Calu3 (cell line): Measurements from ENCODE around the gene SNX8. TPM values are rescaled to one million over a fixed set of nuclear protein-coding genes. Genes with fewer than 3 reads are reported as not detected.

ENCODE experiments used
- Bru-seq: library from RNA; stranded (reverse); fragments of 400-500 nt; gene quantifications from one replicate; lab custom pipeline; 2021; lab: Mats Ljungman, UMichigan
- BruChase-seq, 2 experiments: library from RNA; stranded (reverse); fragments of 400-500 nt; gene quantifications; one replicate each; lab custom pipeline; 2021; lab: Mats Ljungman, UMichigan
- BruUV-seq: library from RNA; stranded (reverse); fragments of 400-500 nt; replicated peaks from 2 replicates; lab custom pipeline; 2021; lab: Mats Ljungman, UMichigan
- CTCF ChIA-PET: fragments of 300-600 bp; sonication (Branson Sonifier 250); formaldehyde crosslinking; loops from one replicate; lab custom pipeline; 2022; ENCODE audit warnings: antibody characterized with exemption; lab: Charles Lee
- DNase-seq: peaks from one replicate; pipeline ENCODE4 v3.0.0; 2022
- H3K27ac Mint-ChIP-seq: one replicate; pipeline ENCODE4 v1.8.0; 2022; ENCODE audit warnings: mixed read lengths; ENCODE audit not compliant: unreplicated experiment
- H3K27me3 Mint-ChIP-seq: one replicate; pipeline ENCODE4 v1.8.0; 2022; ENCODE audit warnings: mixed read lengths; ENCODE audit not compliant: unreplicated experiment
- H3K36me3 Mint-ChIP-seq: one replicate; pipeline ENCODE4 v1.8.0; 2022; ENCODE audit warnings: mild to moderate bottlenecking, moderate library complexity, mixed read lengths; ENCODE audit not compliant: insufficient read depth, unreplicated experiment
- H3K4me1 Mint-ChIP-seq: one replicate; pipeline ENCODE4 v1.8.0; 2022; ENCODE audit warnings: mild to moderate bottlenecking, low read depth, mixed read lengths; ENCODE audit not compliant: unreplicated experiment
- H3K4me3 Mint-ChIP-seq: one replicate; pipeline ENCODE4 v1.8.0; 2022; ENCODE audit warnings: mild to moderate bottlenecking, low read depth, moderate library complexity, mixed read lengths; ENCODE audit not compliant: unreplicated experiment
- H3K9me3 Mint-ChIP-seq: one replicate; pipeline ENCODE4 v1.8.0; 2022; ENCODE audit warnings: low read depth, mixed read lengths; ENCODE audit not compliant: unreplicated experiment
- CTCF ChIP-seq: fragments of 200-600 bp; IDR thresholded peaks from one replicate; pipeline ENCODE4 v1.8.0; 2022; ENCODE audit warnings: antibody characterized with exemption; ENCODE audit not compliant: unreplicated experiment
- intact Hi-C: fragments of 100-400 bp; cut with micrococcal nuclease; formaldehyde crosslinking; loops from one replicate; pipeline ENCODE4 v1.10.0; 2022; ENCODE audit not compliant: unreplicated experiment
- long read RNA-seq: library from polyadenylated mRNA; stranded (forward); transcript quantifications from one replicate; pipeline ENCODE4 v2.0.0, GENCODE V29; 2022
- total RNA-seq: library from RNA; stranded (reverse); gene quantifications from 2 replicates; pipeline ENCODE4 v1.2.3, GENCODE V29; 2022

Gene SNX8, protein sequence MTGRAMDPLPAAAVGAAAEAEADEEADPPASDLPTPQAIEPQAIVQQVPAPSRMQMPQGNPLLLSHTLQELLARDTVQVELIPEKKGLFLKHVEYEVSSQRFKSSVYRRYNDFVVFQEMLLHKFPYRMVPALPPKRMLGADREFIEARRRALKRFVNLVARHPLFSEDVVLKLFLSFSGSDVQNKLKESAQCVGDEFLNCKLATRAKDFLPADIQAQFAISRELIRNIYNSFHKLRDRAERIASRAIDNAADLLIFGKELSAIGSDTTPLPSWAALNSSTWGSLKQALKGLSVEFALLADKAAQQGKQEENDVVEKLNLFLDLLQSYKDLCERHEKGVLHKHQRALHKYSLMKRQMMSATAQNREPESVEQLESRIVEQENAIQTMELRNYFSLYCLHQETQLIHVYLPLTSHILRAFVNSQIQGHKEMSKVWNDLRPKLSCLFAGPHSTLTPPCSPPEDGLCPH
- total RNA-seq (57.0 and 70.3 TPM in 2 replicates), Bru-seq, nascent RNA (percentile 60 among the genes with signal in this experiment), BruChase-seq, experiment 1, labeled RNA remaining after a 6-hour chase (percentile 64 among the genes with signal in this experiment), BruChase-seq, experiment 2, labeled RNA remaining after a 2-hour chase (percentile 61 among the genes with signal in this experiment)
- long read RNA-seq, full-length matches to known transcripts: 24 of 46 reads
- long read RNA-seq, partial matches to known transcripts: 5 of 46 reads
- long read RNA-seq, other reads (novel, unspliced or antisense): 17 of 46 reads

- Mint-ChIP-seq H3K4me1 (peaks cover 10% of the 10 kb centered on the region), H3K36me3 (no peaks in the 10 kb centered on the region), H3K4me3 (no peak within 1 kb of the TSS), H3K27ac (no peak within 1 kb of the TSS), H3K9me3 (no peaks in the 10 kb centered on the region), H3K27me3 (no peaks in the 10 kb centered on the region)
- peak; percentile 100 for DNase-seq
- intact Hi-C loops: no loop called here
- CTCF ChIA-PET: interaction anchor here (0.6 to 1.0 kb wide), 2 partner anchors 9 to 65 kb away, joined by 3 to 4 read pairs; no protein-coding TSS in a partner anchor
- BruUV-seq: no TSS peak
- TF ChIP-seq CTCF: no peak
Measured at GRCh38 chr7:2314209-2314955, at the start of gene SNX8. Gene SNX8 (minus strand): TSS chr7:2314441. CDS start chr7:2314421, 20 bp downstream.

- H3K27ac Mint-ChIP-seq: no peak overlapping the region
- peaks cover 96% of the 10 kb centered on the region for H3K36me3 Mint-ChIP-seq
Measured at GRCh38 chr7:2362385-2363088, 48.3 kb upstream of the SNX8 start.

DNA sequence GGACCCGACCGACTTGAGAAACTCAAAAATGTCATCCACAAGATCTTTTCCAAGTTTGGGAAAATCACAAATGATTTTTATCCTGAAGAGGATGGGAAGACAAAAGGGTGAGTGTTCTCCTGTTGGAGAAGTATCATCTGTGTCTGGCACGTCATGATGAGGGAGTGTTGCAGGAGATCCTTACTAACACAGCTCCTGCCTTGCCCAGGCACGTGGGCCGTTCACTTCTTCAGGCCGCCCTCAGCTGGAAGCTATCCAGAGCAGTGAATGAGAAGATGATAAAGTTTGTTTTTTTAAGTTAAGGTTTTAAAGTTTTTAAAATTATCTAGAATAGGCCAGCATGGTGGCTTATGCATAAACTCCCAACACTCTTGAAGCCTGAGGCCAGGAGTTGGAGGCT is 46.6 kb upstream of the SNX8 start:
- CTCF ChIA-PET: interaction anchor here (0.6 kb wide), 1 partner anchor 97 kb away, joined by 5 read pairs; no protein-coding TSS in a partner anchor
- DNase-seq: no peak
- intact Hi-C loops: no loop called here
- Mint-ChIP-seq H3K36me3 (peaks cover 96% of the 10 kb centered on the region), H3K4me1 (peaks cover 25% of the 10 kb centered on the region), H3K27me3 (no peaks in the 10 kb centered on the region), H3K4me3 (no peak overlapping the region), H3K27ac (peak overlapping the region; percentile 48), H3K9me3 (no peaks in the 10 kb centered on the region)
- no peak for TF ChIP-seq CTCF
- BruUV-seq: no TSS peak

More at GRCh38 chr7:2362385-2363088, 48.3 kb upstream of the SNX8 start:
- TF ChIP-seq CTCF: no peak
- no peaks in the 10 kb centered on the region for H3K27me3 Mint-ChIP-seq
- no peak overlapping the region for H3K4me3 Mint-ChIP-seq
- H3K9me3 Mint-ChIP-seq: no peaks in the 10 kb centered on the region
- intact Hi-C loops: no loop called here
- DNase-seq: no peak
- peaks cover 19% of the 10 kb centered on the region for H3K4me1 Mint-ChIP-seq
- BruUV-seq: no TSS peak
- CTCF ChIA-PET: no interaction called here

- CTCF ChIA-PET: no interaction called here
- intact Hi-C loops: no loop called here
- TF ChIP-seq CTCF: no peak
- no TSS peak for BruUV-seq
- H3K27me3 Mint-ChIP-seq: no peaks in the 10 kb centered on the region
- DNase-seq: no peak
- no peak overlapping the region for H3K4me3 Mint-ChIP-seq
- H3K36me3 Mint-ChIP-seq: peaks cover 96% of the 10 kb centered on the region
- peaks cover 25% of the 10 kb centered on the region for H3K4me1 Mint-ChIP-seq
- H3K9me3 Mint-ChIP-seq: no peaks in the 10 kb centered on the region
- H3K27ac Mint-ChIP-seq: no peak overlapping the region
Measured at GRCh38 chr7:2359610-2360009, 45.4 kb upstream of the SNX8 start.
